HCT116 (cell line): ENCODE measurements around the gene IRGC. TPM values are rescaled to one million over a fixed set of nuclear protein-coding genes. Genes with fewer than 3 reads are reported as not detected.

Experiments
- ATAC-seq: fragments of 200-7000 bp; cut with Tn5 transposase; 2 replicates; pipeline ENCODE4 v1.9.1; 2020; ENCODE audit warnings: mild to moderate bottlenecking, moderate library complexity
- BruUV-seq: library from RNA; stranded (reverse); fragments of 400-500 nt; replicated peaks from 2 replicates; lab custom pipeline; 2021; lab: Mats Ljungman, UMichigan
- CTCF ChIA-PET: fragments of 300-600 bp; sonication (Branson Sonifier 250); formaldehyde crosslinking; loops from one replicate; lab custom pipeline; 2021; ENCODE audit warnings: antibody characterized with exemption; lab: Charles Lee
- POLR2A ChIA-PET: fragments of 300-600, 350-600 bp; sonication (Branson Sonifier 250); formaldehyde crosslinking; loops from one replicate; lab custom pipeline; 2021; ENCODE audit warnings: antibody characterized with exemption; lab: Charles Lee
- RAD21 ChIA-PET, 2 experiments: fragments of 300-600 bp; sonication (Branson Sonifier 250); formaldehyde crosslinking; loops; one replicate each; lab custom pipeline; 2023; ENCODE audit warnings: low total read pairs in 2 of 2; ENCODE audit not compliant: uncharacterized antibody in 2 of 2, unreplicated experiment in 2 of 2, low non-redundant PET in 1 of 2; lab: Charles Lee
- DNase-seq: peaks from one replicate; pipeline ENCODE4 v3.0.0-alpha.2; 2010; ENCODE audit warnings: low read depth, low spot score
- H2AFZ ChIP-seq: fragments of 200-600 bp; shearing (Covaris generic), sonication (generic); 2 replicates; pipeline ENCODE4 v1.6.1; 2017; ENCODE audit warnings: low read depth, mixed run types, mixed read lengths, antibody characterized with exemption, low read length; ENCODE audit not compliant: poor library complexity, severe bottlenecking
- H3K27ac ChIP-seq: 2 replicates; pipeline ENCODE4 v1.5.1; 2012; ENCODE audit warnings: low read depth, low read length
- H3K27me3 ChIP-seq: fragments of 200-600 bp; sonication (generic); 2 replicates; pipeline ENCODE4 v1.6.1; 2016; ENCODE audit warnings: mixed run types, low read length, mixed read lengths; ENCODE audit not compliant: insufficient read depth
- H3K36me3 ChIP-seq, 2 experiments: fragments of 200-500 bp in 1 of 2; fragments of 200-600 bp in 1 of 2; sonication (Bioruptor generic) in 1 of 2; sonication (generic) in 1 of 2; 2 replicates each; pipeline versions ENCODE4 v1.5.1 to v1.6.1; 2014 to 2016; ENCODE audit warnings: low read length in 2 of 2, inconsistent platforms in 1 of 2, mixed read lengths in 1 of 2, mixed run types in 1 of 2; ENCODE audit not compliant: insufficient read depth in 2 of 2, control insufficient read depth in 1 of 2
- H3K4me1 ChIP-seq, 2 experiments: fragments of 200-600 bp in 1 of 2; sonication (generic) in 1 of 2; 2 replicates each; pipeline versions ENCODE4 v1.5.1 to v1.6.1; 2012 to 2017; ENCODE audit warnings: low read length in 2 of 2, inconsistent platforms in 1 of 2, mild to moderate bottlenecking in 1 of 2, mixed read lengths in 1 of 2, mixed run types in 1 of 2, moderate library complexity in 1 of 2; ENCODE audit not compliant: insufficient read depth in 2 of 2, control insufficient read depth in 1 of 2
- H3K4me2 ChIP-seq: fragments of 200-600 bp; sonication (generic); 2 replicates; pipeline ENCODE4 v1.6.1; 2017; ENCODE audit warnings: mixed run types, low read length, mixed read lengths
- H3K4me3 ChIP-seq, 2 experiments: fragments of 200-600 bp in 1 of 2; sonication (generic) in 1 of 2; replicated peaks in 1 of 2; 2 replicates each; pipeline ENCODE4 v1.5.1; 2011 to 2016; ENCODE audit warnings: low read length in 2 of 2, control low read depth in 1 of 2, low read depth in 1 of 2, mild to moderate bottlenecking in 1 of 2, mixed read lengths in 1 of 2, mixed run types in 1 of 2
- H3K79me2 ChIP-seq: fragments of 200-600 bp; sonication (generic); 2 replicates; pipeline ENCODE4 v1.6.1; 2017; ENCODE audit warnings: mild to moderate bottlenecking, mixed run types, low read length, moderate library complexity, mixed read lengths; ENCODE audit not compliant: insufficient read depth
- H3K9ac ChIP-seq: fragments of 200-600 bp; sonication (generic); 2 replicates; pipeline ENCODE4 v1.6.1; 2016; ENCODE audit warnings: low read length, mixed read lengths
- H3K9me2 ChIP-seq: fragments of 200-600 bp; sonication (generic), shearing (Covaris generic); 2 replicates; pipeline ENCODE4 v1.6.1; 2017; ENCODE audit warnings: mixed run types, mild to moderate bottlenecking, moderate library complexity; ENCODE audit not compliant: insufficient read depth
- H3K9me3 ChIP-seq, 2 experiments: fragments of 200-500 bp in 1 of 2; fragments of 200-600 bp in 1 of 2; sonication (Bioruptor generic) in 1 of 2; sonication (generic) in 1 of 2; 2 replicates each; pipeline ENCODE4 v1.6.1; 2014 to 2017; ENCODE audit warnings: low read length in 2 of 2, mixed read lengths in 2 of 2, inconsistent platforms in 1 of 2, low read depth in 1 of 2, mild to moderate bottlenecking in 1 of 2, mixed run types in 1 of 2, moderate library complexity in 1 of 2; ENCODE audit not compliant: control insufficient read depth in 1 of 2, insufficient read depth in 1 of 2
- H4K20me1 ChIP-seq: fragments of 200-600 bp; sonication (generic), shearing (Covaris generic); 2 replicates; pipeline ENCODE4 v1.6.1; 2017; ENCODE audit warnings: mixed run types, mild to moderate bottlenecking, moderate library complexity; ENCODE audit not compliant: insufficient read depth
- CTCF ChIP-seq, 3 experiments: fragments of 200-600 bp in 1 of 3; sonication (generic) in 1 of 3; IDR thresholded peaks in 2 of 3; conservative IDR thresholded peaks in 1 of 3; 2 replicates each; pipeline ENCODE4 v1.5.1; 2012 to 2017; ENCODE audit warnings: low read depth in 2 of 3, low read length in 2 of 3, antibody characterized with exemption in 1 of 3, borderline replicate concordance in 1 of 3, control low read depth in 1 of 3, mild to moderate bottlenecking in 1 of 3, mixed read lengths in 1 of 3, mixed run types in 1 of 3, moderate library complexity in 1 of 3; ENCODE audit not compliant: insufficient read depth in 1 of 3
- FOSL1 ChIP-seq: IDR thresholded peaks from 2 replicates; pipeline ENCODE4 v1.6.1; 2012; ENCODE audit warnings: low read depth
- MAX ChIP-seq: IDR thresholded peaks from 2 replicates; pipeline ENCODE4 v1.6.1; 2012
- RAD21 ChIP-seq: IDR thresholded peaks from 2 replicates; pipeline ENCODE4 v1.6.1; 2012; ENCODE audit warnings: low read depth, mild to moderate bottlenecking
- SP1 ChIP-seq: IDR thresholded peaks from 2 replicates; pipeline ENCODE4 v1.6.1; 2012; ENCODE audit warnings: low read depth
- ZBTB33 ChIP-seq: IDR thresholded peaks from 2 replicates; pipeline ENCODE4 v1.6.1; 2011; ENCODE audit warnings: mild to moderate bottlenecking, low read length, moderate library complexity; ENCODE audit not compliant: insufficient replicate concordance; ENCODE audit errors: extremely low read depth
- ZFX ChIP-seq: fragments of 450-650 bp; IDR thresholded peaks from 2 replicates; pipeline ENCODE4 v1.6.1; 2017
- intact Hi-C: fragments of 100-400 bp; cut with micrococcal nuclease; formaldehyde crosslinking; loops from 2 replicates; pipeline ENCODE4 v1.10.0; 2022
- total RNA-seq: library from RNA; stranded (reverse); gene quantifications from one replicate; pipeline ENCODE4 v1.2.1, GENCODE V29; 2021; ENCODE audit not compliant: unreplicated experiment

IRGC gene
- total RNA-seq, 1 experiment from 2014 or later, result not detected

GRCh38 chr19:43766755-43767043 is 50.8 kb downstream of the IRGC start:
- H3K9me3 ChIP-seq, result no peaks in the 10 kb centered on the region
- no peak overlapping the region for H2AFZ ChIP-seq
- H3K79me2 ChIP-seq, result peaks cover 3% of the 10 kb centered on the region; the same call in 1 of the 2 replicates
- H3K4me2 ChIP-seq, result peak overlapping the region; percentile 74
- no peak overlapping the region for H3K4me3 ChIP-seq
- ATAC-seq (no peak), DNase-seq (no peak)
- H3K36me3 ChIP-seq, result peaks cover 23 to 48% of the 10 kb centered on the region in 2 experiments
- H3K27me3 ChIP-seq, result no peaks in the 10 kb centered on the region
- no peaks in the 10 kb centered on the region for H3K9me2 ChIP-seq
- H3K27ac ChIP-seq, result peak overlapping the region; percentile 98
- TF ChIP-seq FOSL1 (no peak), CTCF (IDR thresholded peaks at IDR 0.05 in 2 of 3, conservative IDR thresholded peaks at IDR 0.05 in 1 of 3; ENCODE audit: borderline replicate concordance in 1 of 3, insufficient read depth in 1 of 3, low read depth in 2 of 3, low read length in 2 of 3) (0 out of 6 replicates have a peak, but pooled peaks of 1 of the 3 experiments have one; percentile 23), RAD21 (no peak), SP1 (no peak), MAX (no peak)
- POLR2A ChIA-PET, result interaction anchor here (0.7 to 5.4 kb wide), 4 partner anchors 11 to 98 kb away, joined by 3 to 60 read pairs (median 9); partner anchors contain the start of gene SMG9
- intact Hi-C loops, result loop anchor here (1.0 kb wide), 1 partner anchor 19 kb away; no protein-coding TSS in a partner anchor
- H4K20me1 ChIP-seq, result no peaks in the 10 kb centered on the region
- peaks cover 53 to 70% of the 10 kb centered on the region in 2 experiments for H3K4me1 ChIP-seq
- RAD21 ChIA-PET, result interaction anchor here (1.3 to 1.4 kb wide), 2 partner anchors 10 to 18 kb away, joined by 5 to 6 read pairs; no protein-coding TSS in a partner anchor
- CTCF ChIA-PET, result interaction anchor here (0.9 to 4.5 kb wide), 11 partner anchors 10 to 212 kb away, joined by 3 to 46 read pairs (median 7); partner anchors contain the start of genes IRGQ, KCNN4, PLAUR and SMG9
- no TSS peak for BruUV-seq
- H3K9ac ChIP-seq, result peak overlapping the region; percentile 80

GRCh38 chr19:43767316-43767715 is 51.4 kb downstream of the IRGC start:
- intact Hi-C loops, result no loop called here
- no peak for DNase-seq
- RAD21 ChIA-PET, result no interaction called here
- peak overlapping the region; percentile 98 for H3K27ac ChIP-seq
- CTCF ChIA-PET, result interaction anchor here (0.8 to 4.5 kb wide), 8 partner anchors 8 to 212 kb away, joined by 4 to 46 read pairs (median 8); partner anchors contain the start of genes KCNN4 and SMG9
- no peaks in the 10 kb centered on the region for H3K9me2 ChIP-seq
- BruUV-seq, result no TSS peak
- H3K4me2 ChIP-seq, result no peak overlapping the region
- no peaks in the 10 kb centered on the region for H4K20me1 ChIP-seq
- peaks cover 6% of the 10 kb centered on the region; the same call in 1 of the 2 replicates for H3K79me2 ChIP-seq
- H3K9ac ChIP-seq, result 0 out of 2 replicates have a peak overlapping the region, but pooled peaks have one; percentile 80
- no peaks in the 10 kb centered on the region for H3K27me3 ChIP-seq
- 0 out of 2 replicates have a peak, but pooled peaks have one; percentile 1 for TF ChIP-seq ZFX
- no peak for TF ChIP-seq ZBTB33
- no peak for ATAC-seq
- peaks cover 27 to 54% of the 10 kb centered on the region in 2 experiments for H3K36me3 ChIP-seq
- no peak overlapping the region for H2AFZ ChIP-seq
- no peak overlapping the region for H3K4me3 ChIP-seq
- H3K9me3 ChIP-seq, result no peaks in the 10 kb centered on the region
- POLR2A ChIA-PET, result interaction anchor here (1.1 to 5.4 kb wide), 2 partner anchors 12 to 99 kb away, joined by 3 to 60 read pairs; partner anchors contain the start of gene SMG9
- H3K4me1 ChIP-seq, result peaks cover 47 to 63% of the 10 kb centered on the region in 2 experiments
